ENCODE data around the gene SLC41A3.

- TF ChIP-seq CTCF (IDR thresholded peaks at IDR 0.05; ENCODE audit: low read length), result no peak
- TF ChIP-seq EZH2 (optimal IDR thresholded peaks at IDR 0.05; ENCODE audit: low read depth, low read length), result no peak
These were observed 27.2 kb upstream of the SLC41A3 start for GRCh38 chr3:126111126-126111551.
